ENCODE results near the gene SLC39A2. TPM values are rescaled to one million over a fixed set of nuclear protein-coding genes. Genes with fewer than 3 reads are reported as not detected.

SLC39A2 gene
- total RNA-seq, 2 donors from 2014 or later, result not detected

- no peaks in the 10 kb centered on the region for H3K9me3 ChIP-seq (ENCODE audit: control insufficient read depth, low read length, poor library complexity, severe bottlenecking)
- DNase-seq (peak; percentile 58 to 82 (median 78)), ATAC-seq (peak; percentile 93)
- Mint-ChIP-seq H3K4me3 (peak within 1 kb of the TSS; percentile 95), H3K27me3 (no peaks in the 10 kb centered on the region), H3K36me3 (ENCODE audit: low read depth) (peaks cover 2% of the 10 kb centered on the region), H3K4me1 (peaks cover 21% of the 10 kb centered on the region), H3K27ac (peak within 1 kb of the TSS; percentile 74)
Measured at GRCh38 chr14:21024585-21025370, 25.7 kb downstream of the SLC39A2 start, which contains the start of gene NDRG2. Gene NDRG2, minus strand, starts transcription at chr14:21025061. Its CDS starts 1,746 bp downstream, at chr14:21023315.

DNA sequence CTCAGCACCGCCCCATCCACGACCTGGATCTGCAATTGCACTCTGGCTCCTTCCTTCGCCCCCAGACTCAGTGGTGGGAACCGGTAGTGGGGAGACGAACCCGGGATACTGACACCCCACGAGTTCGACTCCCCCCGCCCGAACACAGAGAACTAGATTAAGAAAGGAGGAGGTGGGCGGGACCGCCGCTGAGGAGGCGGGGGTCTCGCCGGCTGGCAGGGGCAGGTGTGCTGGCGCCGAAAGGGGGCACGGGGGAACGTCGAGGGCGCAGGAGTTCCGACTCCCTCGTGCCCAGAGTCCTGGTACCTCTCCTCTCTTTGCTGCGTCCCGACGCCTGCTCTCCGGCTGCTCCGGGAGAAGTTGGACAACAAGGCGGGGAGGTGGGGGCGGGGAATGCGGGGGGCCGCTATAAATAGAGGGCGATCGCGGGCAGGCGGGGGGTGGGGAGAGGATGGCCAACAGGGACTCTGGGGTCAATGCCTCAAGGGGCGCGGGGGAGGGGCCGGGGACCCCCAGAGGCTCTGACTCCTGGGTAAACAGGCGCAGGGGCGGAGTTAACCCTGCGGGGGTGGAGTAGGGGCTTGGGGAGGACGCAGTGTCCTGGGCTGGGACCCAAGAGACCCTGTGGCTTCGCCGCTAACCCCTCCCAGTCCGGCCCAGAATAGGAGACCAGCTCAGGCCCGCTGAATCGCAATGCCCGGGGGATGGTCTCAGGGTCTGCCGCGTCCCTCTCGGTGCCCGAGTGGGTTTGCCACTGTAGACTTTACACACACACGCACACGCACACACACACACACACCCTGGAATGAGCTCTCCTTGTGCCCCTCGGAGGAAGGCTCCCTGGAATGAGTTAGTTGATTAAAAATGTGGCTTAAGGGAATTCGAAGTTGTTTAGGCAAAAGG is 26.5 kb downstream of the SLC39A2 start:
- Mint-ChIP-seq H3K36me3 (ENCODE audit: low read depth) (peaks cover 2% of the 10 kb centered on the region), H3K4me3 (peak overlapping the region; percentile 95), H3K27me3 (no peaks in the 10 kb centered on the region), H3K4me1 (peaks cover 21% of the 10 kb centered on the region), H3K27ac (peak overlapping the region; percentile 74)
- ATAC-seq, result no peak
- DNase-seq, result no peak
- no peaks in the 10 kb centered on the region for H3K9me3 ChIP-seq (ENCODE audit: control insufficient read depth, low read length, poor library complexity, severe bottlenecking)

DNA sequence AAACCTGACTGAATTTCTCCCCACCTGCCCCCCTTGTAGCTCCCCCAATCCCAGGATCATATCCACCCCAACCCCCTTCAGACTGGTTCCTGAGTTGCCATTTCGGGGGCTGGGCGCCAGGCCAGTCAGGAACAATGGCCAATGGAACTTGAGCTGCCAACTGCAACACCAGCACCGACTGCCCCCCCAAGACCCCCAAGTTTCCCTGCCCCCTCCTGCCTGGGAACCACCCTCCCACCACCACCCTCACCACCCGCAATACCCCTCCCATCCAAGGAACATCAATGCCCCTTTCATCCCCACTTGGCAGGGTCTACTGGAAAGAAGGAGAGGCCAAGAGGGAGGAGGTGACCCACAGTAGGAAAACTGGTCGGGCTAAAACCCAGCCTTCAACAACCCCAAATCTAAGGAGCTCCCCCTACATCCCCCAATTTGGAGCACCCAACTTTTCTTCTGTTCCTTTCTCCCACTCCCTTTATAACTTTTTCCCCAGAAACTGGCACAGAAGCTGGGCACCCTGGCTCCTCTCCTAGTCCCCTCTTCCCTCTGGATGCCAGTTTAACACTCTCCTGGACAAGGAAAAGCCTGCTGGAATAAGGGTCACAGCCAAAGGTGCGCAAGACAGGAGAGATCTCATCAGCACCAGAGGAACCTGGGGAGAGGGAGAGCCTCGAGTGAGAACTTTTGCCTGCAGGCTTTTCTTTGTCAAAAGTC is 27.3 kb downstream of the SLC39A2 start:
- H3K9me3 ChIP-seq (ENCODE audit: control insufficient read depth, low read length, poor library complexity, severe bottlenecking), result no peaks in the 10 kb centered on the region
- H3K4me1 Mint-ChIP-seq, result peaks cover 21% of the 10 kb centered on the region
- DNase-seq, result no peak
- H3K36me3 Mint-ChIP-seq (ENCODE audit: low read depth), result peaks cover 2% of the 10 kb centered on the region
- peak overlapping the region; percentile 61 for H3K4me3 Mint-ChIP-seq
- ATAC-seq, result no peak
- peak overlapping the region; percentile 66 for H3K27ac Mint-ChIP-seq
- H3K27me3 Mint-ChIP-seq, result peaks cover under 1% of the 10 kb centered on the region

DNA sequence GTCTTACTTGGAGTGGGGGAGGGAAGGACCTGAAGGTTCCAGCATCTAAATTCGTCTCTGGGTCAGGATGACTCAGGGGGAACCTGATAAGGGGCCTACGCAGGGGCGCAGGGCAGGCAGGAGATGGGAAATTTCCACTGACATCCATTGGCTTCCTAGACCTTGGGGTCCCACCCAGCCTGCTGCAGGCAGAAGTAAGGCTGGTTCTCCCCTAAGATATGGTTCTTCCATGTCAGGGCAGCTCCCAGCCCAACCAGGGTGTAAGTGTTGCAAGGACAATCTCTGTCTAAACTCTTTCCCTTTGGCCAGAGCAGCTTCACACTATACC is 27.9 kb downstream of the SLC39A2 start:
- Mint-ChIP-seq H3K27ac (peak overlapping the region; percentile 66), H3K4me1 (peaks cover 21% of the 10 kb centered on the region), H3K27me3 (peaks cover 6% of the 10 kb centered on the region), H3K4me3 (peak overlapping the region; percentile 61), H3K36me3 (ENCODE audit: low read depth) (peaks cover 2% of the 10 kb centered on the region)
- H3K9me3 ChIP-seq (ENCODE audit: control insufficient read depth, low read length, poor library complexity, severe bottlenecking), result no peaks in the 10 kb centered on the region
- ATAC-seq, result no peak
- no peak for DNase-seq

DNA sequence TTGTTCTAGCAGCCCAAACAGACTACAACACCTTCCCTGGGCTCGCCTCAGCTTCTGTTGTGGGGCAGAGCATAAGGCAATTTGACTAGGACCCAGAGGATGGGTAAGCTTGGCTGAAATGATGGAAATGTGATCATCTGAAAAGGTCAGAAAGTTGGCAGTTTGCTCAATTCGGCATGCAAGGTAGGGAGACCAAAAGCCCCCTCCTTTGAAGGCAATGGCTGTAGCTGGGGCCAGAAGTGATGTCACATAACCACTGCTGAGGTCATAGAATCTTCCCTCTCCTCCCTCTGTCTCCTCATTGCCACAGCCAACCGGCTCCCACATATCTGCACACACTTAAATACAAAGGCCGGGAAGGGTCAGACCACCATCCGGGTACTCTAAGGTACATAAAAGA is 30.8 kb downstream of the SLC39A2 start, which contains the start of gene TPPP2:
TPPP2 (plus strand) TSS at position 301 of the 400 bp plus-strand sequence. CDS start 365 bp downstream, outside the sequence.
- Mint-ChIP-seq H3K27me3 (peaks cover 17% of the 10 kb centered on the region), H3K4me1 (peaks cover 7% of the 10 kb centered on the region), H3K36me3 (ENCODE audit: low read depth) (peaks cover 2% of the 10 kb centered on the region), H3K27ac (no peak within 1 kb of the TSS), H3K4me3 (no peak within 1 kb of the TSS)
- no peaks in the 10 kb centered on the region for H3K9me3 ChIP-seq (ENCODE audit: control insufficient read depth, low read length, poor library complexity, severe bottlenecking)
- DNase-seq (no peak), ATAC-seq (no peak)

DNA sequence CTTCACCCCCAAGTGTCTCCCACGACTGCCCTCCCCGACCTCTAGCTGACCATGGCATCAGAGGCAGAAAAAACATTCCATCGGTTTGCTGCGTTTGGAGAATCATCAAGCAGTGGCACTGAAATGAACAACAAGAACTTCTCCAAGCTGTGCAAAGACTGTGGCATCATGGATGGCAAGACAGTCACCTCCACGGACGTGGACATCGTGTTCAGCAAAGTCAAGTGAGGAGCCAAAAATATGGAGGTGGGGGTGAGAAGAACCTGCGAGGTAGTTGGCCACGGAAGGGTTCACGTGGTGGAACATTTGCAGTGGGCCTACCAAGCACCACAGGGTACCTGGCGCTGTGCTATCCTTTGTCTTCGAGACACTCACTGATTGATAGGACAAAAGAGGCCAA is 31.4 kb downstream of the SLC39A2 start:
- Mint-ChIP-seq H3K36me3 (ENCODE audit: low read depth) (peaks cover 2% of the 10 kb centered on the region), H3K4me1 (peaks cover 6% of the 10 kb centered on the region), H3K27me3 (peaks cover 21% of the 10 kb centered on the region), H3K4me3 (no peak overlapping the region), H3K27ac (no peak overlapping the region)
- no peak for ATAC-seq
- no peak for DNase-seq
- H3K9me3 ChIP-seq (ENCODE audit: control insufficient read depth, low read length, poor library complexity, severe bottlenecking), result no peaks in the 10 kb centered on the region

DNA sequence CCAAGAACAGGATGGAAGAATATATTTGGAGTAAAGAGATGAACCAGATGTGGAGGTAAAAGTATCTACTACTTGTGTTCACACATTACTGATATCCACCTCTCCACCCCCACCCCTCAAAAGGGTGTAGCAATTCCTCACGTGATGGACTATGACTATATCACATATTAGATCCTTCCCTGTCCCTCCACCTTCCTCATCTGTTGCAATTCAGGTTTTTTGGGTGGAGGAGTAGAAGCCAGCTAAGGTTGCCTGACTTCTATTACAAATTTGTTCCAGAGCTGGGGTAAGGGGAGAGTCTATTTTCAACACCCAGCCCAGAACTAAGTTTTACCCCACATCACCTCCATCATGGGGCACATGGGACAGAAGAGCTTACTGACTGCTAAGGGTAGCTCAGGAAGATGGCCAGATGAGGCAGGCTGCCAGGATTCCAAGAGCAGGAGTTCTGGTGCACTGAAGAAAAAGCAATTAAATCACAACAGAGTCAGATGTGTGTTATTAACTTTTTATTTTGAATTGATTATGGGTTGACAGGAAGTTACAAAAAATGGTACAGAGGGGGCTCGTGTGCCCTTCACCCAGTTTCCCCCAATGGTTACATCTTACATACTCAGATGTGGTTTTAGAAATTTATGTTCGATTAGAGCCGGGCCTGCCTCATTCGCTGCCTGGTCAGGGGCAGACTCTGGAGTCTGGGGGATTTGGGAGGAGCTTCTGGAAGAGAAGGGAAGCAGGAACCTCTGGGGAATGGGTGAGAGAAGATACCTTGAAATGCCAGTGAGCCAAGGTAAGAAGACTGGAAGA is 33.4 kb downstream of the SLC39A2 start:
- Mint-ChIP-seq H3K27ac (no peak overlapping the region), H3K36me3 (ENCODE audit: low read depth) (peaks cover 2% of the 10 kb centered on the region), H3K4me3 (no peak overlapping the region), H3K4me1 (peaks cover 2% of the 10 kb centered on the region), H3K27me3 (peaks cover 24% of the 10 kb centered on the region)
- ATAC-seq (no peak), DNase-seq (no peak)
- no peaks in the 10 kb centered on the region for H3K9me3 ChIP-seq (ENCODE audit: control insufficient read depth, low read length, poor library complexity, severe bottlenecking)

DNA sequence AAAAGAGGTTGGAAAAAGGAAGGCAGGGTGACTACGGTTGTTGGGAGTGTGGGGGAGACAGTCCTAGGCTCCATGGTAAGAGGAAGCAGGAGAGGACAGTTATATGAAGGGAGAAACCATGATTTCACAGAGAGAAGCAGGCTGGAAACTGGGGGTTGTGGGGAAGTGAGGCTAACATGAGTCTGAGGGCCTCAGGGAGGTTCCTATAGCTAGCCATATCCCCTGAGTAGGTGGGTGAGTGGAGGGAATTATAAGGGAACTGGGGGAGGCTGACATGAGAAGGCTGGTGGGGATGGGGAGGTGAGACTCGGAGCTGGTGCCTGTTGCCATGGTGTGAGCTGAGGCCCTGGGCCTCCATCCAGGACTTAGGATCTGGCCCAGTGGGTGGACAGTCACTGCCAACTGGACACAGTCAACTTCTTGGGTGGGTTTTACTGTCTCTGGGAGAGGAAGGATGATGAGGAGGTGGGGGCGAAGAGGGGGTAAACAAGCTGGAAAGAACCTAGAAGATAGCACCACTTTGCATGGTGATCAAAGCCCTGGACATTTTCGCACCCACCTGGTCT is 34.1 kb downstream of the SLC39A2 start:
- Mint-ChIP-seq H3K4me3 (no peak overlapping the region), H3K36me3 (ENCODE audit: low read depth) (peaks cover 2% of the 10 kb centered on the region), H3K27ac (no peak overlapping the region), H3K27me3 (peaks cover 24% of the 10 kb centered on the region), H3K4me1 (peaks cover 2% of the 10 kb centered on the region)
- no peaks in the 10 kb centered on the region for H3K9me3 ChIP-seq (ENCODE audit: control insufficient read depth, low read length, poor library complexity, severe bottlenecking)
- no peak for DNase-seq
- ATAC-seq, result no peak

- no peak for DNase-seq
- H3K9me3 ChIP-seq (ENCODE audit: control insufficient read depth, low read length, poor library complexity, severe bottlenecking), result no peaks in the 10 kb centered on the region
- peaks cover 2% of the 10 kb centered on the region for H3K36me3 Mint-ChIP-seq (ENCODE audit: low read depth)
- peaks cover 24% of the 10 kb centered on the region for H3K27me3 Mint-ChIP-seq
- H3K4me3 Mint-ChIP-seq, result no peak within 1 kb of the TSS
- no peak for ATAC-seq
- peaks cover 2% of the 10 kb centered on the region for H3K4me1 Mint-ChIP-seq
- H3K27ac Mint-ChIP-seq, result no peak within 1 kb of the TSS
Measured at GRCh38 chr14:21034707-21035106, 35.6 kb downstream of the SLC39A2 start, which contains the start of gene RNASE13. Gene RNASE13, minus strand, starts transcription at chr14:21034807. Its CDS starts 519 bp downstream, at chr14:21034288.

- no peak overlapping the region for H3K4me3 Mint-ChIP-seq
- DNase-seq, result no peak
- no peak for ATAC-seq
- H3K27ac Mint-ChIP-seq, result no peak overlapping the region
- H3K9me3 ChIP-seq (ENCODE audit: control insufficient read depth, low read length, poor library complexity, severe bottlenecking), result no peaks in the 10 kb centered on the region
- peaks cover 6% of the 10 kb centered on the region for H3K4me1 Mint-ChIP-seq
- peaks cover 2% of the 10 kb centered on the region for H3K36me3 Mint-ChIP-seq (ENCODE audit: low read depth)
- peaks cover 20% of the 10 kb centered on the region for H3K27me3 Mint-ChIP-seq
Measured at GRCh38 chr14:21036751-21037150, 37.7 kb downstream of the SLC39A2 start.

DNA sequence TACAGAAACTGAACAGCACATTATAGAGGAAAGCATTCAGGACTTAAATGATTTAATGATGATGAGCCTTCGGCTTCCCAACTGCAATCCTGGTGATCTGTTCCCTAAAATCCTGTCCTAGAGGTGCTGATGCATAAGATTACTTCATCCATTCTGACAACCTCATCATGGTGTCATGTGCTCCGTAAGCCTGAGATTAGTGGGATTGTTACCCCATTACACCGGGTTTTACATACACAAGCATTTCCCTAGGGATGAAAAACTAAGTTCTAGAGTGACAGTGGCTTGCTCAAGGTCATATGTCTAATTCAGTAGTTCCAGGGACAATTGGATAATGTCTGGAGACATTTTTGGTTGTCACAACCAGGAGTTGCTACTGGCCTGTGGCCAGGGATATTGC is 38.1 kb downstream of the SLC39A2 start:
- no peak for DNase-seq
- no peak for ATAC-seq
- no peak overlapping the region for H3K27ac Mint-ChIP-seq
- no peak overlapping the region for H3K4me3 Mint-ChIP-seq
- H3K4me1 Mint-ChIP-seq, result peaks cover 7% of the 10 kb centered on the region
- peaks cover 20% of the 10 kb centered on the region for H3K27me3 Mint-ChIP-seq
- peaks cover 2% of the 10 kb centered on the region for H3K36me3 Mint-ChIP-seq (ENCODE audit: low read depth)
- H3K9me3 ChIP-seq (ENCODE audit: control insufficient read depth, low read length, poor library complexity, severe bottlenecking), result no peaks in the 10 kb centered on the region

Measured in T-helper 17 cell (primary cell).